ENCODE measurements around the gene OPRM1. TPM values are rescaled to one million over a fixed set of nuclear protein-coding genes. Genes with fewer than 3 reads are reported as not detected.

The OPRM1 gene
- total RNA-seq, 1 experiment from 2014 or later, result not detected

GRCh38 chr6:154111025-154111424, 72.0 kb downstream of the OPRM1 start:
- Histone ChIP-seq H3K9ac (ENCODE audit: low read length) (no peak overlapping the region), H3K36me3 (ENCODE audit: control insufficient read depth in 1 of 2, insufficient read depth in 2 of 2, low read length in 2 of 2) (no peaks in the 10 kb centered on the region), H3K4me1 (ENCODE audit: control insufficient read depth in 1 of 2, insufficient read depth in 2 of 2, low read length in 2 of 2) (peaks cover 0 to 6% of the 10 kb centered on the region in 2 experiments; a peak in 2 of 4 replicates), H2AFZ (ENCODE audit: low read depth, low read length, poor library complexity, severe bottlenecking) (no peak overlapping the region), H3K27ac (ENCODE audit: low read depth, low read length) (no peak overlapping the region), H3K79me2 (ENCODE audit: insufficient read depth, low read length) (no peaks in the 10 kb centered on the region), H3K9me2 (ENCODE audit: insufficient read depth) (no peaks in the 10 kb centered on the region), H3K4me3 (replicated peaks in 1 of 2; ENCODE audit: low read depth in 1 of 2, low read length in 2 of 2) (no peak overlapping the region), H3K9me3 (ENCODE audit: control insufficient read depth in 1 of 2, insufficient read depth in 1 of 2, low read depth in 1 of 2, low read length in 2 of 2) (no peaks in the 10 kb centered on the region), H3K4me2 (ENCODE audit: low read length) (no peak overlapping the region), H4K20me1 (ENCODE audit: insufficient read depth) (no peaks in the 10 kb centered on the region), H3K27me3 (ENCODE audit: insufficient read depth, low read length) (peaks cover 3% of the 10 kb centered on the region)
- ChIA-PET POLR2A (no interaction called here), CTCF (no interaction called here), RAD21 (ENCODE audit: low non-redundant PET in 1 of 2, low total read pairs in 2 of 2, uncharacterized antibody in 2 of 2, unreplicated experiment in 2 of 2) (no interaction called here)
- BruUV-seq (replicated peaks), result no TSS peak
- ATAC-seq, result no peak
- no peak for TF ChIP-seq SRF (IDR thresholded peaks at IDR 0.05; ENCODE audit: low read depth)
- no peak for DNase-seq (ENCODE audit: low read depth, low spot score)
- intact Hi-C loops (cut with micrococcal nuclease), result no loop called here

GRCh38 chr6:154112181-154112809, 73.3 kb downstream of the OPRM1 start:
- ChIA-PET RAD21 (ENCODE audit: low non-redundant PET in 1 of 2, low total read pairs in 2 of 2, uncharacterized antibody in 2 of 2, unreplicated experiment in 2 of 2) (no interaction called here), CTCF (interaction anchor here (1.2 kb wide), 1 partner anchor 563 kb away, joined by 3 read pairs; no protein-coding TSS in a partner anchor), POLR2A (no interaction called here)
- DNase-seq (ENCODE audit: low read depth, low spot score) (no peak), ATAC-seq (no peak)
- TF ChIP-seq REST (IDR thresholded peaks at IDR 0.05; ENCODE audit: low read depth) (no peak), CBX3 (IDR thresholded peaks at IDR 0.05; ENCODE audit: low read depth) (no peak)
- no peaks in the 10 kb centered on the region for H4K20me1 ChIP-seq (ENCODE audit: insufficient read depth)
- H3K4me3 ChIP-seq (replicated peaks in 1 of 2; ENCODE audit: low read depth in 1 of 2, low read length in 2 of 2), result no peak overlapping the region
- no peaks in the 10 kb centered on the region for H3K9me3 ChIP-seq (ENCODE audit: control insufficient read depth in 1 of 2, insufficient read depth in 1 of 2, low read depth in 1 of 2, low read length in 2 of 2)
- no peak overlapping the region for H3K4me2 ChIP-seq (ENCODE audit: low read length)
- no peaks in the 10 kb centered on the region for H3K9me2 ChIP-seq (ENCODE audit: insufficient read depth)
- intact Hi-C loops (cut with micrococcal nuclease), result no loop called here
- no TSS peak for BruUV-seq (replicated peaks)
- H3K27me3 ChIP-seq (ENCODE audit: insufficient read depth, low read length), result no peaks in the 10 kb centered on the region; the same call in 1 of the 2 replicates
- H3K79me2 ChIP-seq (ENCODE audit: insufficient read depth, low read length), result no peaks in the 10 kb centered on the region
- H3K27ac ChIP-seq (ENCODE audit: low read depth, low read length), result no peak overlapping the region
- H3K36me3 ChIP-seq (ENCODE audit: control insufficient read depth in 1 of 2, insufficient read depth in 2 of 2, low read length in 2 of 2), result no peaks in the 10 kb centered on the region
- no peak overlapping the region for H2AFZ ChIP-seq (ENCODE audit: low read depth, low read length, poor library complexity, severe bottlenecking)
- peaks cover 0 to 6% of the 10 kb centered on the region in 2 experiments; a peak in 2 of 4 replicates for H3K4me1 ChIP-seq (ENCODE audit: control insufficient read depth in 1 of 2, insufficient read depth in 2 of 2, low read length in 2 of 2)
- H3K9ac ChIP-seq (ENCODE audit: low read length), result no peak overlapping the region
